ENCODE measurements around the gene STIP1. TPM values are rescaled to one million over a fixed set of nuclear protein-coding genes. Genes with fewer than 3 reads are reported as not detected.
A peak's percentile ranks its signal among the peaks of the same experiment; 100 is the strongest.

STIP1 gene
- total RNA-seq, 2 donors from 2014 or later: 95.5 to 232 TPM

GRCh38 chr11:64250415-64251015, 64.5 kb downstream of the STIP1 start:
- H3K9ac ChIP-seq (ENCODE audit: low read depth in 2 of 2, low read length in 2 of 2): peak overlapping the region; percentile 69 to 71
- no peaks in the 10 kb centered on the region for H3K9me3 ChIP-seq
- peaks cover 5% of the 10 kb centered on the region for H3K36me3 ChIP-seq
- DNase-seq: no peak
- intact Hi-C loops (cut with DNase I): no loop called here
- no peak for TF ChIP-seq CTCF (IDR thresholded peaks at IDR 0.05)
- H3K27me3 ChIP-seq: no peaks in the 10 kb centered on the region
- no peak overlapping the region for H3K27ac ChIP-seq
- H3K4me3 ChIP-seq: peak overlapping the region; percentile 97
- peaks cover 9% of the 10 kb centered on the region for H3K4me1 ChIP-seq

GRCh38 chr11:64251016-64251752, 65.2 kb downstream of the STIP1 start, which contains the start of gene PLCB3:
Gene PLCB3 (plus strand): TSS chr11:64251530. CDS start chr11:64251650, 120 bp downstream.
- DNase-seq: no peak
- Histone ChIP-seq H3K4me1 (peaks cover 9% of the 10 kb centered on the region), H3K9ac (ENCODE audit: low read depth in 2 of 2, low read length in 2 of 2) (peak within 1 kb of the TSS; percentile 89 to 91), H3K4me3 (peak within 1 kb of the TSS; percentile 97), H3K27me3 (no peaks in the 10 kb centered on the region), H3K9me3 (no peaks in the 10 kb centered on the region), H3K27ac (peak within 1 kb of the TSS; percentile 80), H3K36me3 (peaks cover 5% of the 10 kb centered on the region)
- intact Hi-C loops (cut with DNase I): no loop called here
- peak; percentile 59 for TF ChIP-seq CTCF (IDR thresholded peaks at IDR 0.05)

GRCh38 chr11:64251753-64252002, 65.7 kb downstream of the STIP1 start:
- intact Hi-C loops (cut with DNase I): no loop called here
- H3K27ac ChIP-seq: peak overlapping the region; percentile 80
- H3K27me3 ChIP-seq: no peaks in the 10 kb centered on the region
- TF ChIP-seq CTCF (IDR thresholded peaks at IDR 0.05): no peak
- H3K36me3 ChIP-seq: peaks cover 5% of the 10 kb centered on the region
- H3K9me3 ChIP-seq: no peaks in the 10 kb centered on the region
- H3K4me1 ChIP-seq: peaks cover 9% of the 10 kb centered on the region
- H3K9ac ChIP-seq (ENCODE audit: low read depth in 2 of 2, low read length in 2 of 2): peak overlapping the region; percentile 89 to 91
- no peak for DNase-seq
- H3K4me3 ChIP-seq: peak overlapping the region; percentile 97

GRCh38 chr11:64252003-64252872, 66.3 kb downstream of the STIP1 start:
- Histone ChIP-seq H3K9me3 (no peaks in the 10 kb centered on the region), H3K27ac (peak overlapping the region; percentile 80), H3K4me3 (peak overlapping the region; percentile 97), H3K4me1 (peaks cover 9% of the 10 kb centered on the region), H3K9ac (ENCODE audit: low read depth in 2 of 2, low read length in 2 of 2) (peak overlapping the region; percentile 89 to 91), H3K27me3 (no peaks in the 10 kb centered on the region), H3K36me3 (peaks cover 5% of the 10 kb centered on the region)
- DNase-seq: peak; percentile 92
- no peak for TF ChIP-seq CTCF (IDR thresholded peaks at IDR 0.05)
- intact Hi-C loops (cut with DNase I): no loop called here

GRCh38 chr11:64253043-64253442, 67.1 kb downstream of the STIP1 start:
- Histone ChIP-seq H3K27ac (peak overlapping the region; percentile 80), H3K9me3 (no peaks in the 10 kb centered on the region), H3K9ac (ENCODE audit: low read depth in 2 of 2, low read length in 2 of 2) (peak overlapping the region; percentile 8 to 89), H3K27me3 (no peaks in the 10 kb centered on the region), H3K36me3 (peaks cover 5% of the 10 kb centered on the region), H3K4me1 (peaks cover 9% of the 10 kb centered on the region), H3K4me3 (peak overlapping the region; percentile 97)
- TF ChIP-seq CTCF (IDR thresholded peaks at IDR 0.05): no peak
- DNase-seq: no peak
- intact Hi-C loops (cut with DNase I): no loop called here

Data from colonic mucosa (tissue), 4 donors.